GM12878 (cell line): Measurements from ENCODE around the gene TTC39C. TPM values are rescaled to one million over a fixed set of nuclear protein-coding genes. Genes with fewer than 3 reads are reported as not detected.

Source experiments
- BACH1 ChIP-seq: fragments of 450-650 bp; IDR thresholded peaks from 2 replicates; pipeline ENCODE4 v1.6.1; 2017; ENCODE audit warnings: mild to moderate bottlenecking, borderline replicate concordance
- CBFB ChIP-seq: IDR thresholded peaks from 2 replicates; pipeline ENCODE4 v1.6.1; 2016; ENCODE audit warnings: antibody characterized with exemption, low read depth
- EGR1 ChIP-seq, 2 experiments: IDR thresholded peaks; 1 replicate in 1 of 2; 2 replicates in 1 of 2; pipeline ENCODE4 v1.6.1; 2011 to 2012; ENCODE audit warnings: low read depth in 2 of 2, low read length in 2 of 2, borderline replicate concordance in 1 of 2, mild to moderate bottlenecking in 1 of 2, moderate library complexity in 1 of 2
- HDAC6 ChIP-seq: fragments of 200-600 bp; sonication (generic); IDR thresholded peaks from one replicate; pipeline ENCODE4 v1.8.0; 2017; ENCODE audit warnings: antibody characterized with exemption; ENCODE audit not compliant: unreplicated experiment
- HDGF ChIP-seq: fragments of 450-650 bp; IDR thresholded peaks from 2 replicates; pipeline ENCODE4 v1.6.1; 2016; ENCODE audit warnings: antibody characterized with exemption
- IKZF1 ChIP-seq: fragments of 450-650 bp; conservative IDR thresholded peaks from 2 replicates; pipeline ENCODE4 v1.6.1; 2017; ENCODE audit warnings: antibody characterized with exemption, mild to moderate bottlenecking
- NR2C1 ChIP-seq: fragments of 450-650 bp; IDR thresholded peaks from 2 replicates; pipeline ENCODE4 v1.6.1; 2017; ENCODE audit warnings: antibody characterized with exemption, mild to moderate bottlenecking, moderate library complexity
- PAX5 ChIP-seq: IDR thresholded peaks from 2 replicates; pipeline ENCODE4 v1.6.1; 2011; ENCODE audit warnings: low read depth, low read length, borderline replicate concordance
- RAD21 ChIP-seq: IDR thresholded peaks from 2 replicates; pipeline ENCODE4 v1.6.1; 2011; ENCODE audit warnings: mild to moderate bottlenecking, low read depth, low read length, moderate library complexity; ENCODE audit not compliant: insufficient read depth
- SP1 ChIP-seq: IDR thresholded peaks from one replicate; pipeline ENCODE4 v1.6.1; 2011; ENCODE audit warnings: low read depth, low read length
- SREBF1 ChIP-seq: IDR thresholded peaks from 2 replicates; pipeline ENCODE4 v1.6.1; 2012; ENCODE audit warnings: mild to moderate bottlenecking, low read length
- SRF ChIP-seq, 2 experiments: IDR thresholded peaks; 2 replicates each; pipeline ENCODE4 v1.6.1; 2011; ENCODE audit warnings: low read depth in 2 of 2, low read length in 2 of 2, mild to moderate bottlenecking in 1 of 2, moderate library complexity in 1 of 2
- USF1 ChIP-seq: IDR thresholded peaks from 2 replicates; pipeline ENCODE4 v1.6.1; 2011; ENCODE audit warnings: borderline replicate concordance, low read depth, mild to moderate bottlenecking, moderate library complexity, mixed read lengths, low read length; ENCODE audit not compliant: insufficient read depth; ENCODE audit errors: extremely low read length
- ZBED1 ChIP-seq: IDR thresholded peaks from 2 replicates; pipeline ENCODE4 v1.6.1; 2016; ENCODE audit warnings: borderline replicate concordance
- ZBTB33 ChIP-seq: fragments of 450-650 bp; IDR thresholded peaks from 2 replicates; pipeline ENCODE4 v1.6.1; 2017; ENCODE audit warnings: mild to moderate bottlenecking
- ZNF24 ChIP-seq: fragments of 450-650 bp; IDR thresholded peaks from 2 replicates; pipeline ENCODE4 v1.6.1; 2017; ENCODE audit warnings: antibody characterized with exemption, mild to moderate bottlenecking
- ZNF384 ChIP-seq: IDR thresholded peaks from 2 replicates; pipeline ENCODE4 v1.6.1; 2012; ENCODE audit warnings: low read depth, mild to moderate bottlenecking, low read length, improper control_type of control experiment, borderline replicate concordance
- ZNF592 ChIP-seq: fragments of 450-650 bp; IDR thresholded peaks from 2 replicates; pipeline ENCODE4 v1.6.1; 2017; ENCODE audit warnings: mild to moderate bottlenecking, moderate library complexity
- polyA plus RNA-seq, 11 experiments: library from polyadenylated mRNA; depleted of rRNA in 4 of 11; unstranded in 6 of 11; stranded (reverse) in 5 of 11; fragments of >200 nt; fragmentation: Nextera tagmentation in 4 of 11; fragmentation: Illumina TruSeq in 1 of 11; extraction: Ambion mirVana in 4 of 11; extraction: Trizol in 1 of 11; gene quantifications; 1 replicate in 1 of 11; 2 replicates in 10 of 11; pipeline versions ENCODE4 v1.2.1 to v1.2.3, GENCODE V29; 2011 to 2016; ENCODE audit warnings: inconsistent platforms in 2 of 11, missing spikeins in 2 of 11, low read depth in 1 of 11
- total RNA-seq, 4 experiments: library from RNA; depleted of rRNA in 3 of 4; stranded (reverse); fragments of >200 nt in 3 of 4; fragmentation: Illumina TruSeq in 1 of 4; extraction: Trizol in 1 of 4; gene quantifications; 2 replicates each; pipeline versions ENCODE4 v1.2.1 to v1.2.3, GENCODE V29; 2013 to 2021
- TF ChIP-seq, protein P1 (sequence below): fragments of 150-350 bp; IDR thresholded peaks from 2 replicates; pipeline ENCODE4 v1.6.1; 2014; ENCODE audit warnings: mild to moderate bottlenecking, low read depth, low read length

TTC39C gene
- total and polyA plus RNA-seq, 10 of the 15 experiments (the other 5 are each of a cell fraction or from before 2014, with no cell fraction given), result 21.1 to 91.0 (median 64.8) TPM

DNA sequence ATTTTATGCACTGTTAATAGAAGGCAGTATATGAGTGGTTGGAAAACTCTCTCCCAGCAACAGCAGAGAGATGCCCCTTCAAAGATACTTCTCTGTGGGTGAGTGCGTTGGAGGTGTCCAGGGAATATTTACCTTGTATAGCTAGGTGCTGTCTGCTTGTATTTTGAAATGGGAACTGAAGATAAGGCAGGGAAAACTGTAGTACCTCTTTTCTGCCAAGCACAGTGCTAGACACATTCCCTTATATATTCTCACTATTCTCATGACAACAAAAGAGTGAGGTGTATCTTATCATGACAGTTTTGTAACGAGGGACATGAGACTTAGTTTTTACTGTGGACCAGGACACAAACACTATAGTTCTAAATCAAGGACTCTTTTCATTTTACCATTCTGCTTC is 2.1 kb downstream of the TTC39C start (continued):
- TF ChIP-seq USF1, result no peak
- no peak for TF ChIP-seq PAX5
- TF ChIP-seq HDGF, result no peak
- TF ChIP-seq ZNF24, result no peak
- TF ChIP-seq ZBTB33, result no peak
- TF ChIP-seq EGR1 (IDR thresholded peaks at IDR 0.05; ENCODE audit: borderline replicate concordance in 1 of 2, low read depth in 2 of 2, low read length in 2 of 2), result no peak
- no peak for TF ChIP-seq HDAC6
- TF ChIP-seq NR2C1, result no peak
- no peak for TF ChIP-seq ZNF384
- TF ChIP-seq, protein P1, sequence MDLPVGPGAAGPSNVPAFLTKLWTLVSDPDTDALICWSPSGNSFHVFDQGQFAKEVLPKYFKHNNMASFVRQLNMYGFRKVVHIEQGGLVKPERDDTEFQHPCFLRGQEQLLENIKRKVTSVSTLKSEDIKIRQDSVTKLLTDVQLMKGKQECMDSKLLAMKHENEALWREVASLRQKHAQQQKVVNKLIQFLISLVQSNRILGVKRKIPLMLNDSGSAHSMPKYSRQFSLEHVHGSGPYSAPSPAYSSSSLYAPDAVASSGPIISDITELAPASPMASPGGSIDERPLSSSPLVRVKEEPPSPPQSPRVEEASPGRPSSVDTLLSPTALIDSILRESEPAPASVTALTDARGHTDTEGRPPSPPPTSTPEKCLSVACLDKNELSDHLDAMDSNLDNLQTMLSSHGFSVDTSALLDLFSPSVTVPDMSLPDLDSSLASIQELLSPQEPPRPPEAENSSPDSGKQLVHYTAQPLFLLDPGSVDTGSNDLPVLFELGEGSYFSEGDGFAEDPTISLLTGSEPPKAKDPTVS, result no peak
- TF ChIP-seq SREBF1, result no peak
- TF ChIP-seq RAD21, result peak; percentile 49
- TF ChIP-seq IKZF1, result peak; percentile 33; the same call in 1 of the 2 replicates
- TF ChIP-seq ZNF592, result no peak
- no peak for TF ChIP-seq SRF (IDR thresholded peaks at IDR 0.05; ENCODE audit: low read depth in 2 of 2, low read length in 2 of 2)
- TF ChIP-seq CBFB, result no peak
- no peak for TF ChIP-seq SP1
- no peak for TF ChIP-seq BACH1
- TF ChIP-seq ZBED1, result peak; percentile 23; the same call in 1 of the 2 replicates
